Activated naive CD4-positive, alpha-beta T cell treated with anti-CD3 and anti-CD28 coated beads for 36 hours (primary cell): ENCODE results near the gene C2orf81. TPM values are rescaled to one million over a fixed set of nuclear protein-coding genes. Genes with fewer than 3 reads are reported as not detected.

Experiments
- CTCF ChIA-PET: fragments of 350-600 bp; sonication (Branson Sonifier 250); formaldehyde crosslinking; loops from one replicate; lab custom pipeline; 2021; ENCODE audit warnings: antibody characterized with exemption; lab: Charles Lee
- DNase-seq: peaks from one replicate; pipeline ENCODE4 v3.0.0-alpha.2; 2020
- H3K27ac Mint-ChIP-seq: one replicate; pipeline ENCODE4 v1.8.0; 2021; ENCODE audit warnings: mild to moderate bottlenecking, mixed read lengths
- H3K27me3 Mint-ChIP-seq: one replicate; pipeline ENCODE4 v1.8.0; 2021; ENCODE audit warnings: low read depth, mixed read lengths
- H3K36me3 Mint-ChIP-seq: one replicate; pipeline ENCODE4 v1.8.0; 2021; ENCODE audit warnings: low read depth, mixed read lengths
- H3K4me1 Mint-ChIP-seq: one replicate; pipeline ENCODE4 v1.8.0; 2021; ENCODE audit warnings: low read depth, mixed read lengths
- H3K4me3 Mint-ChIP-seq: one replicate; pipeline ENCODE4 v1.8.0; 2021; ENCODE audit warnings: mild to moderate bottlenecking, moderate library complexity, mixed read lengths
- H3K9me3 Mint-ChIP-seq: one replicate; pipeline ENCODE4 v1.8.0; 2021; ENCODE audit warnings: mixed read lengths
- intact Hi-C: fragments of 100-400 bp; cut with micrococcal nuclease; formaldehyde crosslinking; loops from one replicate; pipeline ENCODE4 v1.15.1; 2023
- total RNA-seq, 2 experiments: library from RNA; stranded (reverse); gene quantifications; one replicate each; pipeline ENCODE4 v1.2.3, GENCODE V29; 2021

C2orf81 gene
- total RNA-seq, 2 experiments from 2014 or later, result 2.6 to 3.4 TPM

- no peaks in the 10 kb centered on the region for H3K27me3 Mint-ChIP-seq
- H3K36me3 Mint-ChIP-seq, result peaks cover 6% of the 10 kb centered on the region
- no peak overlapping the region for H3K27ac Mint-ChIP-seq
- CTCF ChIA-PET, result interaction anchor here (1.8 kb wide), 1 partner anchor 14 kb away, joined by 5 read pairs; no protein-coding TSS in a partner anchor
- H3K4me3 Mint-ChIP-seq, result no peak overlapping the region
- no peaks in the 10 kb centered on the region for H3K9me3 Mint-ChIP-seq
- DNase-seq, result no peak
- intact Hi-C loops, result no loop called here
- H3K4me1 Mint-ChIP-seq, result peaks cover 19% of the 10 kb centered on the region
Observed at GRCh38 chr2:74378007-74378406, 43.4 kb downstream of the C2orf81 start.

DNA sequence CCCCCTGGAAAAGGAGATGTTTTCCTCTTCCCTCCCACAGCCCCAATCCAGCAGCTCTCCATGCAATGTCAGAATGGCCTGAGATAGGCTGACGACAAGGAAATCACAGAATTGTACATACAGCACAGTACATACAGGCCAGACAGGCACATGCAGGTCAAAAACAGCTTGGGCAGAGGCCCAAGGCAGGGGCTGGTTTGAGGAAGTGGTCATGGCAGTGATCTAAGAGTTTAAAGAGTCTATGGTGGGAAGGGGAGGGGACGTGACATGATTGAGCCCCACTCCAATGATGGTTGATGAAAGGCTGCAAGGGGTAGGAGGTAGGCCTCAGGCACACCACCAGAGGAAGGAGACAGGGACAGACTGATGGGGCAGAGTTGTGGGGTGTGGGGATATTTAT lies 45.6 kb downstream of the C2orf81 start:
- no peaks in the 10 kb centered on the region for H3K27me3 Mint-ChIP-seq

GRCh38 chr2:74374509-74375205 lies 46.8 kb downstream of the C2orf81 start:
- no peaks in the 10 kb centered on the region for H3K27me3 Mint-ChIP-seq
- CTCF ChIA-PET, result interaction anchor here (1.6 kb wide), 1 partner anchor 40 kb away, joined by 7 read pairs; no protein-coding TSS in a partner anchor
- H3K36me3 Mint-ChIP-seq, result peaks cover 16% of the 10 kb centered on the region
- no peaks in the 10 kb centered on the region for H3K9me3 Mint-ChIP-seq
- no peaks in the 10 kb centered on the region for H3K4me1 Mint-ChIP-seq
- no peak overlapping the region for H3K27ac Mint-ChIP-seq
- DNase-seq, result no peak
- H3K4me3 Mint-ChIP-seq, result no peak overlapping the region
- intact Hi-C loops, result no loop called here

More for the DNA sequence above, 45.6 kb downstream of the C2orf81 start:
- H3K4me1 Mint-ChIP-seq, result peaks cover 10% of the 10 kb centered on the region
- CTCF ChIA-PET, result interaction anchor here (0.7 to 1.6 kb wide), 2 partner anchors 41 to 210 kb away, joined by 3 to 7 read pairs; no protein-coding TSS in a partner anchor
- intact Hi-C loops, result no loop called here
- DNase-seq, result no peak
- no peak overlapping the region for H3K27ac Mint-ChIP-seq
- H3K4me3 Mint-ChIP-seq, result no peak overlapping the region
- H3K36me3 Mint-ChIP-seq, result peaks cover 11% of the 10 kb centered on the region
- H3K9me3 Mint-ChIP-seq, result no peaks in the 10 kb centered on the region

DNA sequence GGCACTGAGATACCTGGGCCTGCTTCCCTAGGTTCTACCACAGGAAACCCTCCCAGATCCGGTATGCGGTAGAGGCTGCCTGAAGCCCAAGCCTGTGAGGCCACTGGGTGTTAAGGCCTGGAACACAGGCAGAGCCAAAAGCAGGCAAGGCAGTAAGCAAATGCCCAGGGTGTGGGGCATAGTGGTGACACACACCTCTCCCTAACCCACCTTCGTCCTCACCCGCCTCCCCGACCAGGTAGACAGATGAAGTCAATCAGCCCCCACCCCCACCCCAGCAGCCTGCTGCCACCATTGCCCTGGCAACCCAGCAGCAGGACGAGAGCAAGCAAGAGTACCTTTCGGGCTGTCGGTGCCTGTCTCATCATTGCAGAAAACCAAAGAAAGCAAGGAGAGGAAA lies 47.4 kb downstream of the C2orf81 start:
- intact Hi-C loops, result no loop called here
- CTCF ChIA-PET, result no interaction called here
- no peaks in the 10 kb centered on the region for H3K4me1 Mint-ChIP-seq
- H3K9me3 Mint-ChIP-seq, result no peaks in the 10 kb centered on the region
- no peak overlapping the region for H3K27ac Mint-ChIP-seq
- H3K36me3 Mint-ChIP-seq, result peaks cover 16% of the 10 kb centered on the region
- no peak overlapping the region for H3K4me3 Mint-ChIP-seq
- no peaks in the 10 kb centered on the region for H3K27me3 Mint-ChIP-seq
- DNase-seq, result no peak

- intact Hi-C loops, result no loop called here
- Mint-ChIP-seq H3K27me3 (no peaks in the 10 kb centered on the region), H3K4me3 (no peak overlapping the region), H3K4me1 (no peaks in the 10 kb centered on the region), H3K36me3 (peaks cover 16% of the 10 kb centered on the region), H3K9me3 (no peaks in the 10 kb centered on the region), H3K27ac (no peak overlapping the region)
- DNase-seq, result no peak
- CTCF ChIA-PET, result no interaction called here
Observed at GRCh38 chr2:74373221-74373676, 48.2 kb downstream of the C2orf81 start.

DNA sequence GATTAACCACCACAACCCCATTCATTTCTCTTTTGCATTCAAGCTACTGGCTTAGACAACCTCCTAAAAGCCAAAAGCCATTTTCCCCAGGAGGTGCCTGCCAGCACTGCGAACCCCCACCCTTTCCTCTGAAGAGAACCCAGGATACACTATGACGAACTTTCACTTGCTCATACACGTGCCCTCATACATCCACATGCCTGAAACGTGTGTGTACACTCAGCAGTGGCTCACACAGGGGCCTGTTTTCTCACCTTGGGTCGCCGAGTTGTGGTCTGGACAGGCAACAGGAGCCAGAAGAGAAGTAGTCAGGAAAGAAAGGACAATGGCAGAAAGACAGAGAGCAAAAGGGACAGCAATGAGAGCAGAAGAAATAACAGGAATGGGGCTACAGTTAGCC lies 48.7 kb downstream of the C2orf81 start:
- Mint-ChIP-seq H3K27ac (no peak overlapping the region), H3K9me3 (no peaks in the 10 kb centered on the region), H3K4me1 (no peaks in the 10 kb centered on the region), H3K36me3 (peaks cover 16% of the 10 kb centered on the region), H3K4me3 (no peak overlapping the region), H3K27me3 (no peaks in the 10 kb centered on the region)
- intact Hi-C loops, result no loop called here
- no peak for DNase-seq
- CTCF ChIA-PET, result no interaction called here

DNA sequence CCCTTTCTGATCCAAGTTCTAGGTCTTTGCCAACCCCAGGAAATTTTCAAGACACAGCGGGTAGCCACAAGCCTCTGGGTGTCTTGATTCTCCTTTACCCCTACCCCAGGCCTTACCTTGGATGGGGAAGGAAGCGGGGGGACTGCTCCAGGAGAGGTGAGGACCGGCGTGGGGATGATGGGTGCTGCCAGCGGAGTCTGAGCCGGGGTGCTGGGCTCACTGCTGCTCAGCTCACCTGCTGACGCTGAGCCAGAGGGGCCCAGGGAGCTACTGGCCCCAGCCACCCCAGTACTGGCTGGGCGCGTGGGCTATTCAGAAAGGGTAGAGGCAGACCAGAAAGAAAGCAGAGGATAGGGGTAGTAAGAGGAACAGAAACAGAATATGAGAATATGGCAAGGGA lies 50.0 kb downstream of the C2orf81 start:
- Mint-ChIP-seq H3K4me3 (no peak overlapping the region), H3K9me3 (no peaks in the 10 kb centered on the region), H3K27me3 (no peaks in the 10 kb centered on the region), H3K36me3 (peaks cover 18% of the 10 kb centered on the region), H3K27ac (peak overlapping the region; percentile 10), H3K4me1 (no peaks in the 10 kb centered on the region)
- intact Hi-C loops, result no loop called here
- DNase-seq, result no peak
- CTCF ChIA-PET, result no interaction called here

DNA sequence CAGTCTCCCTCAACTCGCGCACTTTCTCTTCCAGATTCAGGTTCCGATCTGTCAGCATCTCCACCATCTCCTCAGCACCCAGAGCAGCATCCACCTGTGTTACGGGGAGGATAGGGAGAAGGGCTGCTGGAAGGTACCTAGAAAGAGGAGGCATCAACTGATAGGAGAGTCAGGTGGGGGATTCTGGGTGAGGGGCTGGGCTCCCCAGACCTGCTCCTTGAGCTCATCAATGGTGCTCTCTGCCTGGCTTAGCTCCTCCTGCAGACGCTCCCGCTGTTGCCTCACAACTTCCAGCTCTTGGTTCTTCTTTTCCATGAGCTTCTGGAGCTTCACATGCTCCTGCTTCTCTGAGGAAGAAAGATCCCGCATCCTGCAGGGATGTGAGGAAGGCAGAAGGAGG lies 51.4 kb downstream of the C2orf81 start:
- H3K36me3 Mint-ChIP-seq, result peaks cover 23% of the 10 kb centered on the region
- no peak overlapping the region for H3K4me3 Mint-ChIP-seq
- no peak for DNase-seq
- no peaks in the 10 kb centered on the region for H3K4me1 Mint-ChIP-seq
- intact Hi-C loops, result no loop called here
- no peaks in the 10 kb centered on the region for H3K27me3 Mint-ChIP-seq
- H3K27ac Mint-ChIP-seq, result no peak overlapping the region
- CTCF ChIA-PET, result no interaction called here
- H3K9me3 Mint-ChIP-seq, result no peaks in the 10 kb centered on the region

DNA sequence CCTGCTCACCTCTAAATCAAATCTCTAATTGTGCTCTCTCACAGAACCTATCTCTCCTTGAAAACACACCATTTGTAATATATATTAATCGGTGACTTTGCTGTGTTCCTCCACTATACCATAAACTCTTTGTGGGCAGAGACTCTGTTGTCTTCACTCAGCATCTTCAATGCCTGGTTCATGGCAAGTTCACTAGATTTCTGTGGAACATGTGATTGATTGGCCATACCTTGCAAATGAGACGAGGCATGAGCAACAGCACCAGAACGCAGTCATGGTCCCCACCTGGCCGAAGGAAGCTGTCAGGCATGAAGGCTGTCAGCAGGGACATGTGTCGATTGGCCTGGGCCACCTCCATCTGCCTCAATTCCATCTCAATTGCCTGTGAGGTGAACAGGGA lies 52.9 kb downstream of the C2orf81 start:
- no peak for DNase-seq
- Mint-ChIP-seq H3K9me3 (no peaks in the 10 kb centered on the region), H3K4me1 (no peaks in the 10 kb centered on the region), H3K36me3 (peaks cover 29% of the 10 kb centered on the region), H3K4me3 (no peak overlapping the region), H3K27me3 (no peaks in the 10 kb centered on the region), H3K27ac (no peak overlapping the region)
- intact Hi-C loops, result no loop called here
- CTCF ChIA-PET, result interaction anchor here (1.3 kb wide), 1 partner anchor 33 kb away, joined by 6 read pairs; no protein-coding TSS in a partner anchor

GRCh38 chr2:74367789-74368188 lies 53.6 kb downstream of the C2orf81 start:
- no peaks in the 10 kb centered on the region for H3K27me3 Mint-ChIP-seq
- no peaks in the 10 kb centered on the region for H3K4me1 Mint-ChIP-seq
- H3K27ac Mint-ChIP-seq, result no peak overlapping the region
- no peak overlapping the region for H3K4me3 Mint-ChIP-seq
- CTCF ChIA-PET, result interaction anchor here (0.7 kb wide), 1 partner anchor 33 kb away, joined by 3 read pairs; no protein-coding TSS in a partner anchor
- peaks cover 33% of the 10 kb centered on the region for H3K36me3 Mint-ChIP-seq
- no peak for DNase-seq
- no peaks in the 10 kb centered on the region for H3K9me3 Mint-ChIP-seq
- intact Hi-C loops, result no loop called here

GRCh38 chr2:74366036-74366435 lies 55.4 kb downstream of the C2orf81 start:
- CTCF ChIA-PET, result no interaction called here
- Mint-ChIP-seq H3K27ac (no peak overlapping the region), H3K9me3 (no peaks in the 10 kb centered on the region), H3K4me3 (no peak overlapping the region), H3K27me3 (no peaks in the 10 kb centered on the region), H3K4me1 (no peaks in the 10 kb centered on the region), H3K36me3 (peaks cover 40% of the 10 kb centered on the region)
- DNase-seq, result no peak
- intact Hi-C loops, result no loop called here

- Mint-ChIP-seq H3K9me3 (no peaks in the 10 kb centered on the region), H3K27me3 (no peaks in the 10 kb centered on the region), H3K36me3 (peaks cover 38% of the 10 kb centered on the region), H3K27ac (no peak overlapping the region), H3K4me1 (no peaks in the 10 kb centered on the region), H3K4me3 (no peak overlapping the region)
- CTCF ChIA-PET, result no interaction called here
- no peak for DNase-seq
- intact Hi-C loops, result no loop called here
Observed at GRCh38 chr2:74364533-74365505, 56.6 kb downstream of the C2orf81 start.
